Measurements from ENCODE around the gene WDR77.

WDR77 gene

DNA sequence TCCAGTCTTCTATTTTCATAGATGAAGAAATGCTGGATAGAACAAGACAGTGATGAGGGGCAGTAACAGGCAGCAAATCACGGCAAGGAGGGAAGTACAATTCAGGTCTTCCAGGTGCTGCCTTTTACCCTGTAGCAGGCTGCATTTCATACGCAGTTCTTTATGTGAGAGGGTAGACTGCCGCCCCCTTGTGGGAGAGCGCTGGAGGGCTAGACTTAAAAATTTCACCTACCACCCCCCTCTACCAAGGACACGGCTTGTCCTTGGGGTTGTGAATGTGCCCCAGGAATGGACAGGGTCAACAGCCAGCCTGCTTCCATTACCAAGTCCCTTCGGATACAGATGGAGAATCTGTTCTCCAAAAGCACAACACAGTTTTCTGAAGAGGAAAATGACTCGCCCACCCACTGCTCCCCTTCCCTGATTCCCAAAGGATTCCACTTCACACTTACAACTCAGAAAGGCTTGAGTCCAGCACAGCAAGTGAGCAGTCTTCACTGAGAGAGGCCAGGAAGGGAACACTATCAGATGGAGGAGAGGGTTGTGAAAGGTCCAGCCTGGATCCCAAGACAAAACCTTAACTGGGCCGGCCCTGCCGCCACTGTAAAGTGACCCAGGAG lies 7.4 kb downstream of the WDR77 start:
- TF ChIP-seq, protein P1, sequence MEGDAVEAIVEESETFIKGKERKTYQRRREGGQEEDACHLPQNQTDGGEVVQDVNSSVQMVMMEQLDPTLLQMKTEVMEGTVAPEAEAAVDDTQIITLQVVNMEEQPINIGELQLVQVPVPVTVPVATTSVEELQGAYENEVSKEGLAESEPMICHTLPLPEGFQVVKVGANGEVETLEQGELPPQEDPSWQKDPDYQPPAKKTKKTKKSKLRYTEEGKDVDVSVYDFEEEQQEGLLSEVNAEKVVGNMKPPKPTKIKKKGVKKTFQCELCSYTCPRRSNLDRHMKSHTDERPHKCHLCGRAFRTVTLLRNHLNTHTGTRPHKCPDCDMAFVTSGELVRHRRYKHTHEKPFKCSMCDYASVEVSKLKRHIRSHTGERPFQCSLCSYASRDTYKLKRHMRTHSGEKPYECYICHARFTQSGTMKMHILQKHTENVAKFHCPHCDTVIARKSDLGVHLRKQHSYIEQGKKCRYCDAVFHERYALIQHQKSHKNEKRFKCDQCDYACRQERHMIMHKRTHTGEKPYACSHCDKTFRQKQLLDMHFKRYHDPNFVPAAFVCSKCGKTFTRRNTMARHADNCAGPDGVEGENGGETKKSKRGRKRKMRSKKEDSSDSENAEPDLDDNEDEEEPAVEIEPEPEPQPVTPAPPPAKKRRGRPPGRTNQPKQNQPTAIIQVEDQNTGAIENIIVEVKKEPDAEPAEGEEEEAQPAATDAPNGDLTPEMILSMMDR (IDR thresholded peaks at IDR 0.05; ENCODE audit: insufficient read depth, low read length, missing control alignments): peak; percentile 46
- POLR2A ChIA-PET: no interaction called here
- no peak for DNase-seq (ENCODE audit: low read depth, low spot score)
- no peak overlapping the region for H3K4me3 ChIP-seq (ENCODE audit: low read depth, low read length)
- CTCF ChIA-PET: interaction anchor here (1.3 to 1.8 kb wide), 2 partner anchors 66 to 326 kb away, joined by 4 read pairs; no protein-coding TSS in a partner anchor

DNA sequence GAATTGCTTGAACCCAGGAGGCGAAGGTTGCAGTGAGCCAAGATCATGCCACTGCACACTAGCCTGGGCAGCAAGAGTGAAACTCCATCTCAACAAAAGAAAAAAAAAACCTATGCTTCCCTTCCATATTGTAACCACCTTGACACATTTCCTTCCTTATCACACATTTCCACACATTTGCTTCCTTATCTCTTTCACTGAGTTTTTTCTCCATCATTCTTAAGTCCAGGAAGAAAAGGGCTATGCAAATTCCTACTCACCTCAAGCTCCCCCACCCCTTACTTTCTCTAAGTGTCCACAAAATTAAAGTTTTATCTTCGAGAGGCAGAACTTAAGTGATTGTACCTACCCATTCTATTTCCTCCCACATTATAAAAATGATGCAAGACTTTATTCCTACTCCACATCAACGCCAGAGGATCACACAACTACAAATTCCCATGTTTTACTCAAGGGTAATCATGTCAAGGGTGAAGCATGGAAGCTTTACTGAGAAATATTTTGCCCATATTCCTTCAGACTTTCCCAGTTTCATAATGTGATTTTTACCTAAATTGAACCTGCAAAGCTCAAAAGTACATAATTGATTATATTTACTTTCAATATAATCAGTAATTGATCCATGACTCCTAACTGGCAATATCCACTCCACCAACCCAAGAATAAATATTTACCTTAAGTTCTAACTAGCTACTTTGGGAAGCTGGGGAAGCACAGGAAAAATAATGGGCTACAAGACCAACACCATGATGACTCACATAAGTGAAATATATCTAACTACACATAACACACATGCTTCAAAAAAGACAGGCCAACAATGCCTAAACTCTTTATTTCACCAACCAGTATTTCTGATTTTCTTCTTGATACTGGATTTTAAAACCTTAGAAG lies 9.3 kb downstream of the WDR77 start:
- no peak for DNase-seq (ENCODE audit: low read depth, low spot score)
- ChIA-PET CTCF (interaction anchor here (0.8 to 1.8 kb wide), 5 partner anchors 9 to 330 kb away, joined by 3 to 4 read pairs (median 4); partner anchors contain the start of gene WDR77), POLR2A (no interaction called here)
- TF ChIP-seq, protein P1 (IDR thresholded peaks at IDR 0.05; ENCODE audit: insufficient read depth, low read length, missing control alignments): no peak
- no peak overlapping the region for H3K4me3 ChIP-seq (ENCODE audit: low read depth, low read length)

DNA sequence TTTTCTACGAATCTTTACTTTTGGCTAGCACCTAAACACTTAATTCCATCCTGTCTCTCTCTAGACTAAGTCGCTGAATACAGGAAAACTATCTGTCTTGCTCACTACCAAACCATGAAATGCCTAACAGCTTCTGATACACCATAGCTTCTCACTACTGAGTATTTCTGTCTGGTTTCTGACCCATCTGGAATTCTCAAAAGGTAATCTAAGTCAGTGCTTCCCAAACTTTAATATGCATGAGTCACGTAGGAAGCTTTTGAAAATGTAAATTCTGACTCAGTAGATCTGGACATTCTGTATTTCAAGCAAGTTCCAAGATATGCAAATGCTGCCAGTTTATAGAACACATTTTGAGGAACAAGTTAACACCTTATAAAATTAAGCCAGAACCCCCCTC lies 12.3 kb downstream of the WDR77 start:
- TF ChIP-seq, protein P1 (IDR thresholded peaks at IDR 0.05; ENCODE audit: insufficient read depth, low read length, missing control alignments): no peak
- H3K4me3 ChIP-seq (ENCODE audit: low read depth, low read length): no peak overlapping the region
- DNase-seq (ENCODE audit: low read depth, low spot score): no peak
- ChIA-PET POLR2A (no interaction called here), CTCF (interaction anchor here (1.0 kb wide), 1 partner anchor 11 kb away, joined by 3 read pairs; no protein-coding TSS in a partner anchor)

DNA sequence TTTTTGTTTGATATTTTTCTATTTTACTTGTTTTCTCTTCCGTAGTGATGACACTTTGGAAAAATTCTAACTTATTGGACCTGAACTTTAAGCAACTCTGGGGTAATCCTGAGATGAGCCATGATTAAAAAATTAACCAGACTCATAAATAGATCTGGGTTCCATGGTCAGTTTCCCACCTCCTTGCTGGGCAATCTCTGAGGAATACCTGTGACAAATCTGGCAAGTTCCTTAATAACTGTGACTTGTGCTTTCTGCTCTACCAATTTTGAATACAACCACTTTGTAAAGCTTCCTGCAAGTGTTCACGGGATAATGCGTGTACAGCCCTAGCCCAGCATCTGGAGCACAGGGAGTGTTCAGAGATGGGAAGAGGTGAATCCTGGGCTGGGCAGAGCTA lies 24.8 kb downstream of the WDR77 start:
- ChIA-PET POLR2A (no interaction called here), CTCF (no interaction called here)
- H3K4me3 ChIP-seq (ENCODE audit: low read depth, low read length): no peak overlapping the region
- TF ChIP-seq, protein P1 (IDR thresholded peaks at IDR 0.05; ENCODE audit: insufficient read depth, low read length, missing control alignments): no peak
- no peak for DNase-seq (ENCODE audit: low read depth, low spot score)

DNA sequence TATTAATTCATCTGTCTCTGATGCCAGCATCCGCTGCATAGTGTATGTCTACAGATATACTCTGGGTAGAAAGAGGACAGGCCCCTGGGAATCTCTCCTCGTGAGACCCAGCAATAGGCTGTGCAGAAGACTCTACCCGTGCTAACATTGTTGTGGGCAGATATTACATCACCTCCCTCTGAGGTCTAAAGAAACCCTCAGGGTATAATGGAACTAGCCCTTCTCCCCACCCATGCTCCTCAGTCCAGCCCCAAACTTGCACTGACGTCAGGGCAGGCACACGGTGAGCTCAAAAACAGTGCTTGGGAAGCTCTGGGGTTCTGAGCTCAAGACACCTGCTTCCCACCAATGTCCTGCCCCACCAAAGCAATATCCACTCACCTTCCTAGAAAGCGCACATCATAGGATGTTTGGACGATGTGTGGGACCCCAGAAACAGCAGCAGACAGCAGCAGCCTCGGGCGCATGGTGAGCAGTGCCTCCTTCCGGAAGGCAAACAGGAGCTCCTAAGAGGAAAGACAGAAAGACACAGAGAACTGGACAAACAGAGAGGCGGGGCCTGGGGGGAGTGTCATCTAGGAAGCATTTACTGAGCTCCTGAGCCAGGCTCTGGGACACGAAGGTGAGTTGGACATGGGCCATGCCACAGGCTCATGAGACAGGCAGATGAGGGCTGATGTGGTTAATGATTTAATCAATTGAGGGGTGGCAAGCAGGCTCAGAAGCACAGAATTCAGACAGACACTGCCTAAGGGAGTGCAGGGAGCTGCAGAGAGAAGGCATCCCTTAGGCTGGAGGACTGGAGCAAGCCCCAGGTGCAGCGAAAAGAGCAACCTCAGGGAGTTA lies 26.3 kb downstream of the WDR77 start:
- DNase-seq (ENCODE audit: low read depth, low spot score): no peak
- POLR2A ChIA-PET: no interaction called here
- TF ChIP-seq, protein P1 (IDR thresholded peaks at IDR 0.05; ENCODE audit: insufficient read depth, low read length, missing control alignments): no peak
- H3K4me3 ChIP-seq (ENCODE audit: low read depth, low read length): no peak overlapping the region
- CTCF ChIA-PET: interaction anchor here (1.1 kb wide), 1 partner anchor 22 kb away, joined by 4 read pairs; no protein-coding TSS in a partner anchor
